ENCODE measurements around the gene DOCK8. TPM values are rescaled to one million over a fixed set of nuclear protein-coding genes. Genes with fewer than 3 reads are reported as not detected.

Gene DOCK8
- polyA plus RNA-seq, 2 of the 4 experiments (the other 2 are of a cell fraction) = 0.27 to 0.68 TPM

DNA sequence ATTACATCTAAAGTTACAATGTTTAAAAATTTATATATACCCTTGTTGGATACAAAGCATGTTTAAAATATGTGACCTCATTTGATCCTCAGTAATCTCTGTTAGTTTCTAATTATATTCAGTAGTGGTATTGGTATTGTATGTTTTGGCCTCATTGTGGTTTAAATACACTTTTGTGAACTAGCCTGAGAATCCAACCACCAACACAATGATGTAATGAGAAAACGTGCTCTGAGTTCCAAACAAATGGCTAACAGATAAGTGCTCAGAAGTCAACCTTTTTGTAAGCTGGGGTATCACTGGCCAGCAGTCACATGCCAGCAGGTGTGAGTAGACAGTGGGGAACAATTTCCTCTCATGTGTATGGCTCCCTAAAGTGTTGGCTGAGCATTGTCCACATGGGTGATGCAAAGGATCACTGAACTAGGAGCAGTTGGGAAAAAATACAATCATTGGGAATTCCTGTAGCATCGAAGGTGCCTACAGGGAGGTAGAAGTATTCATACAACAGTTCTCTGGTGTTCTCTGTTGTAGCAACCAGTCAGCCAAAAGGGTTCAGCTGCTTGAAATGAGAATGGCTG is 56.1 kb downstream of the DOCK8 start:
- H3K4me2 ChIP-seq = no peak overlapping the region
- FAIRE-seq (no peak), ATAC-seq (no peak; a peak in 1 of 6 replicates), DNase-seq (ENCODE audit: low read depth in 1 of 2, low spot score in 1 of 2) (no peak)
- TF ChIP-seq TP53 (CRISPR knock-in tag; IDR thresholded peaks at IDR 0.05) (no peak), CEBPB (IDR thresholded peaks at IDR 0.05) (no peak), FOSL2 (IDR thresholded peaks at IDR 0.05) (no peak), FOSL2 (CRISPR knock-in tag; IDR thresholded peaks at IDR 0.05) (no peak)
- TF ChIP-seq, protein P1, sequence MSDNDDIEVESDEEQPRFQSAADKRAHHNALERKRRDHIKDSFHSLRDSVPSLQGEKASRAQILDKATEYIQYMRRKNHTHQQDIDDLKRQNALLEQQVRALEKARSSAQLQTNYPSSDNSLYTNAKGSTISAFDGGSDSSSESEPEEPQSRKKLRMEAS (IDR thresholded peaks at IDR 0.05) = no peak
- TF ChIP-seq, protein P2, sequence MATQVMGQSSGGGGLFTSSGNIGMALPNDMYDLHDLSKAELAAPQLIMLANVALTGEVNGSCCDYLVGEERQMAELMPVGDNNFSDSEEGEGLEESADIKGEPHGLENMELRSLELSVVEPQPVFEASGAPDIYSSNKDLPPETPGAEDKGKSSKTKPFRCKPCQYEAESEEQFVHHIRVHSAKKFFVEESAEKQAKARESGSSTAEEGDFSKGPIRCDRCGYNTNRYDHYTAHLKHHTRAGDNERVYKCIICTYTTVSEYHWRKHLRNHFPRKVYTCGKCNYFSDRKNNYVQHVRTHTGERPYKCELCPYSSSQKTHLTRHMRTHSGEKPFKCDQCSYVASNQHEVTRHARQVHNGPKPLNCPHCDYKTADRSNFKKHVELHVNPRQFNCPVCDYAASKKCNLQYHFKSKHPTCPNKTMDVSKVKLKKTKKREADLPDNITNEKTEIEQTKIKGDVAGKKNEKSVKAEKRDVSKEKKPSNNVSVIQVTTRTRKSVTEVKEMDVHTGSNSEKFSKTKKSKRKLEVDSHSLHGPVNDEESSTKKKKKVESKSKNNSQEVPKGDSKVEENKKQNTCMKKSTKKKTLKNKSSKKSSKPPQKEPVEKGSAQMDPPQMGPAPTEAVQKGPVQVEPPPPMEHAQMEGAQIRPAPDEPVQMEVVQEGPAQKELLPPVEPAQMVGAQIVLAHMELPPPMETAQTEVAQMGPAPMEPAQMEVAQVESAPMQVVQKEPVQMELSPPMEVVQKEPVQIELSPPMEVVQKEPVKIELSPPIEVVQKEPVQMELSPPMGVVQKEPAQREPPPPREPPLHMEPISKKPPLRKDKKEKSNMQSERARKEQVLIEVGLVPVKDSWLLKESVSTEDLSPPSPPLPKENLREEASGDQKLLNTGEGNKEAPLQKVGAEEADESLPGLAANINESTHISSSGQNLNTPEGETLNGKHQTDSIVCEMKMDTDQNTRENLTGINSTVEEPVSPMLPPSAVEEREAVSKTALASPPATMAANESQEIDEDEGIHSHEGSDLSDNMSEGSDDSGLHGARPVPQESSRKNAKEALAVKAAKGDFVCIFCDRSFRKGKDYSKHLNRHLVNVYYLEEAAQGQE (IDR thresholded peaks at IDR 0.05) = no peak
- TF ChIP-seq, protein P3, sequence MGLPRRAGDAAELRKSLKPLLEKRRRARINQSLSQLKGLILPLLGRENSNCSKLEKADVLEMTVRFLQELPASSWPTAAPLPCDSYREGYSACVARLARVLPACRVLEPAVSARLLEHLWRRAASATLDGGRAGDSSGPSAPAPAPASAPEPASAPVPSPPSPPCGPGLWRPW (IDR thresholded peaks at IDR 0.05) = no peak
- no peaks in the 10 kb centered on the region for H3K4me1 ChIP-seq
- H3K9me3 ChIP-seq = no peaks in the 10 kb centered on the region
- ChIA-PET CTCF (no interaction called here), POLR2A (no interaction called here)
- H3K27ac ChIP-seq = no peak overlapping the region
- WGBS (ENCODE audit: missing lambda C conversion rate) = 9% methylated on average over 2 of the region's 2 CpGs
- no peak overlapping the region for H3K4me3 ChIP-seq

DNA sequence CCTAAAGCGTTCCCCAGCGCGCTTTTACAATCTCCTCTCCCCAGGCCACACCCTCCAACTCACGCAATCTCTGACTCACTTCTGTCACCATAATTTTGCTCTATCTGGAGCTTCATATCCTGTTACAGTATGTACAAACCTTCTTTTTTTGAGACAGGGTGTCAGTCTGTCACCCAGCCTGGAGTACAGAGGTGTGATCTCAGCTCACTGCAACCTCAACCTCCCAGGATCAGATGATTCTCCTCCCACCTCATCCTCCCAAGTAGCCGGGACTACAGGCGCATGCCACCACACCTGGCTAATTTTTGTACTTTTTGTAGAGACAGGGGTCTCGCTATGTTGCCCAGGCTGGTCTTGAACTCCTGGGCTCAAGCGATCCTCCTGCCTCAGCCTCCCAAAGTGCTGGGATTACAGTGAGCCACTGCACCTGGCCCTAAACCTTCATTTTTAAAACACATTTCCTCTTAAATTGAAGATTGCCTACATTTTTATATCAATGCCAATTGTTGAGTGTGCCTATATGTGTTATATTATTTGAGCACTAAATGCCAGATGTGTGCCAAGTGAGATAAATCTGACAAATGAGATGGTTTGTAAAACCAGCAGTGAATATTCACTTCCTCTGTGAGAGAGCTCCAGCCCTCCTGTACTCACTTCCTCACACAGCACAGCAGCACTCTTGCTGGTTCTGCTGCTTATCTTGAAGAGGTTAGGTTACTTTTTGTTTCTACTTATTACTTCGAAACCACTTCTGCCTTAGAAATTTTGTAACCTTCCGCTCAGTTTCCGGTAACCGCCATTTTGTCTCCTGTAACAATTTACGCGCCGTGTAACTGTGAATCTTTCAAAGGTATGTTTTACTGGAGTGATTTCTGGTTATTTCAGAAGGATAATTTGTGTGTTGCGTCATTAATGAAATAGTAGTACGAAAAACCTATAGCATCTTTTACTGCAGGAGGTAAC is 57.9 kb downstream of the DOCK8 start:
- TF ChIP-seq, protein P4, sequence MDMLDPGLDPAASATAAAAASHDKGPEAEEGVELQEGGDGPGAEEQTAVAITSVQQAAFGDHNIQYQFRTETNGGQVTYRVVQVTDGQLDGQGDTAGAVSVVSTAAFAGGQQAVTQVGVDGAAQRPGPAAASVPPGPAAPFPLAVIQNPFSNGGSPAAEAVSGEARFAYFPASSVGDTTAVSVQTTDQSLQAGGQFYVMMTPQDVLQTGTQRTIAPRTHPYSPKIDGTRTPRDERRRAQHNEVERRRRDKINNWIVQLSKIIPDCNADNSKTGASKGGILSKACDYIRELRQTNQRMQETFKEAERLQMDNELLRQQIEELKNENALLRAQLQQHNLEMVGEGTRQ (IDR thresholded peaks at IDR 0.05) = no peak
- TF ChIP-seq, protein P5, sequence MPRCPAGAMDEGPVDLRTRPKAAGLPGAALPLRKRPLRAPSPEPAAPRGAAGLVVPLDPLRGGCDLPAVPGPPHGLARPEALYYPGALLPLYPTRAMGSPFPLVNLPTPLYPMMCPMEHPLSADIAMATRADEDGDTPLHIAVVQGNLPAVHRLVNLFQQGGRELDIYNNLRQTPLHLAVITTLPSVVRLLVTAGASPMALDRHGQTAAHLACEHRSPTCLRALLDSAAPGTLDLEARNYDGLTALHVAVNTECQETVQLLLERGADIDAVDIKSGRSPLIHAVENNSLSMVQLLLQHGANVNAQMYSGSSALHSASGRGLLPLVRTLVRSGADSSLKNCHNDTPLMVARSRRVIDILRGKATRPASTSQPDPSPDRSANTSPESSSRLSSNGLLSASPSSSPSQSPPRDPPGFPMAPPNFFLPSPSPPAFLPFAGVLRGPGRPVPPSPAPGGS (IDR thresholded peaks at IDR 0.05) = no peak
- TF ChIP-seq ZC3H11A (IDR thresholded peaks at IDR 0.05) (no peak), POLR2AphosphoS2 (conservative IDR thresholded peaks at IDR 0.05; ENCODE audit: low read length) (no peak), ZSCAN20 (CRISPR knock-in tag; IDR thresholded peaks at IDR 0.05) (no peak), EHF (CRISPR knock-in tag; IDR thresholded peaks at IDR 0.05) (no peak), CBX8 (IDR thresholded peaks at IDR 0.05) (no peak), GATA3 (IDR thresholded peaks at IDR 0.05; ENCODE audit: borderline replicate concordance) (no peak)
- TF ChIP-seq, protein P6, sequence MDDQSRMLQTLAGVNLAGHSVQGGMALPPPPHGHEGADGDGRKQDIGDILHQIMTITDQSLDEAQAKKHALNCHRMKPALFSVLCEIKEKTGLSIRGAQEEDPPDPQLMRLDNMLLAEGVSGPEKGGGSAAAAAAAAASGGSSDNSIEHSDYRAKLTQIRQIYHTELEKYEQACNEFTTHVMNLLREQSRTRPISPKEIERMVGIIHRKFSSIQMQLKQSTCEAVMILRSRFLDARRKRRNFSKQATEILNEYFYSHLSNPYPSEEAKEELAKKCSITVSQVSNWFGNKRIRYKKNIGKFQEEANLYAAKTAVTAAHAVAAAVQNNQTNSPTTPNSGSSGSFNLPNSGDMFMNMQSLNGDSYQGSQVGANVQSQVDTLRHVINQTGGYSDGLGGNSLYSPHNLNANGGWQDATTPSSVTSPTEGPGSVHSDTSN (IDR thresholded peaks at IDR 0.05) = no peak
- TF ChIP-seq, protein P7, sequence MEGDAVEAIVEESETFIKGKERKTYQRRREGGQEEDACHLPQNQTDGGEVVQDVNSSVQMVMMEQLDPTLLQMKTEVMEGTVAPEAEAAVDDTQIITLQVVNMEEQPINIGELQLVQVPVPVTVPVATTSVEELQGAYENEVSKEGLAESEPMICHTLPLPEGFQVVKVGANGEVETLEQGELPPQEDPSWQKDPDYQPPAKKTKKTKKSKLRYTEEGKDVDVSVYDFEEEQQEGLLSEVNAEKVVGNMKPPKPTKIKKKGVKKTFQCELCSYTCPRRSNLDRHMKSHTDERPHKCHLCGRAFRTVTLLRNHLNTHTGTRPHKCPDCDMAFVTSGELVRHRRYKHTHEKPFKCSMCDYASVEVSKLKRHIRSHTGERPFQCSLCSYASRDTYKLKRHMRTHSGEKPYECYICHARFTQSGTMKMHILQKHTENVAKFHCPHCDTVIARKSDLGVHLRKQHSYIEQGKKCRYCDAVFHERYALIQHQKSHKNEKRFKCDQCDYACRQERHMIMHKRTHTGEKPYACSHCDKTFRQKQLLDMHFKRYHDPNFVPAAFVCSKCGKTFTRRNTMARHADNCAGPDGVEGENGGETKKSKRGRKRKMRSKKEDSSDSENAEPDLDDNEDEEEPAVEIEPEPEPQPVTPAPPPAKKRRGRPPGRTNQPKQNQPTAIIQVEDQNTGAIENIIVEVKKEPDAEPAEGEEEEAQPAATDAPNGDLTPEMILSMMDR (IDR thresholded peaks at IDR 0.05) = no peak
- H3K4me2 ChIP-seq = no peak overlapping the region
- H3K9me3 ChIP-seq = no peaks in the 10 kb centered on the region
- no peak overlapping the region for H3K4me3 ChIP-seq
- DNase-seq (ENCODE audit: low read depth in 1 of 2, low spot score in 1 of 2) = no peak
- H3K27ac ChIP-seq = no peak overlapping the region
- ChIA-PET CTCF (no interaction called here), POLR2A (no interaction called here)
- no peak for ATAC-seq
- FAIRE-seq = no peak
- WGBS (ENCODE audit: missing lambda C conversion rate) = 69% methylated on average over 17 of the region's 17 CpGs
- H3K4me1 ChIP-seq = no peaks in the 10 kb centered on the region
